Ascending aorta (tissue), 2 donors: ENCODE measurements around the gene MIDN. TPM values are rescaled to one million over a fixed set of nuclear protein-coding genes. Genes with fewer than 3 reads are reported as not detected.
A peak's percentile ranks its signal among the peaks of the same experiment; 100 is the strongest.

ENCODE experiments used
- DNase-seq, 2 donors: peaks; one replicate each; pipeline ENCODE4 v3.0.0-alpha.2; 2019; ENCODE audit warnings: low spot score in 2 of 2
- H3K27ac ChIP-seq, 2 donors: fragments of 200-600 bp; sonication (generic); one replicate each; pipeline ENCODE4 v1.5.1; 2016 to 2017; ENCODE audit warnings: mild to moderate bottlenecking in 1 of 2
- H3K27me3 ChIP-seq: fragments of 200-600 bp; sonication (generic); one replicate; pipeline ENCODE4 v1.5.1; 2017
- H3K36me3 ChIP-seq, 2 donors: fragments of 200-600 bp; sonication (generic); one replicate each; pipeline ENCODE4 v1.5.1; 2016
- H3K4me1 ChIP-seq, 2 donors: fragments of 200-600 bp; sonication (generic); one replicate each; pipeline ENCODE4 v1.5.1; 2016 to 2017; ENCODE audit warnings: mild to moderate bottlenecking in 1 of 2
- H3K4me3 ChIP-seq, 2 donors: fragments of 200-600 bp; sonication (generic); one replicate each; pipeline ENCODE4 v1.5.1; 2016 to 2017; ENCODE audit warnings: mild to moderate bottlenecking in 1 of 2
- H3K9me3 ChIP-seq, 2 donors: fragments of 200-600 bp; sonication (generic); one replicate each; pipeline ENCODE4 v1.5.1; 2016
- intact Hi-C: fragments of 100-400 bp; cut with DNase I; formaldehyde crosslinking; loops from one replicate; pipeline ENCODE4 v1.15.1; 2023
- total RNA-seq: library from RNA; depleted of rRNA; stranded (reverse); fragments of >200 nt; gene quantifications from one replicate; pipeline ENCODE4 v1.1.0, GENCODE V29; 2016
- TF ChIP-seq, protein P1 (sequence below), 3 experiments: fragments of 200-600 bp in 2 of 3; fragments of 450-650 bp in 1 of 3; sonication (generic) in 2 of 3; IDR thresholded peaks; one replicate each; pipeline ENCODE4 v1.5.1; 2016 to 2019; ENCODE audit warnings: antibody characterized with exemption in 3 of 3, mild to moderate bottlenecking in 1 of 3, moderate library complexity in 1 of 3

Gene MIDN
- total RNA-seq, 1 donor from 2014 or later: 307 TPM

DNA sequence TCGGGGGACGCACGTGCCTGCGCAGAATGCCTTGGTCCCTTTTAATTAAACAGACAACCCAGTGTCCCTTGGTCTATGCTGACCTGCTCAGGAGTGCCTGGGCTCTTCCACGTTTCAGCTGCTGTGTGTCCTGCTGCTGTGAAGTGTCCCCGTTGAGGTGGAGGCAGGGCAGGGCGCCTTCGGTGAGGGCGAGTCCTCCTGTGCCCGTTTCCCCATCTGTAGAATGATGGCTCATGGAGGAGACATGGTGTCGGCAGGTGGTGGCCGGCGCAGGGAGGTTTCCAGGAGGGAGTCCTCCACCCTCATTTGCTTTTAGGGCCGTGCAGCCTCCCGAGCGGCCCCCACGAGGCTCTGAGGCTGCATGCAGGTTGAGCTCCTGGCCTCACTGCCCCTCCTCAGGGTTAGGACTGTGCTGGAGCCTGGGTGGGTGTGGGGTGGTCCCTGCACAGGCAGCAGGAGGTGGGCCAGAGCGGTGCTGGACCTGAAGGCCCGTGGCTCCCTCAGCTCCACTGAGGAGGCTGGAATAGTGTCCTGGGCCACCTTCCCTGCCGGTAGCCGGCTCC, 34.0 kb upstream of the MIDN start:
- Histone ChIP-seq H3K4me3 (peak overlapping the region; percentile 38 to 49), H3K4me1 (peaks cover 23 to 66% of the 10 kb centered on the region in 2 donors)
- intact Hi-C loops: loop anchor here (10.0 kb wide), 1 partner anchor 290 kb away; the partner anchor contains the start of gene ARID3A

DNA sequence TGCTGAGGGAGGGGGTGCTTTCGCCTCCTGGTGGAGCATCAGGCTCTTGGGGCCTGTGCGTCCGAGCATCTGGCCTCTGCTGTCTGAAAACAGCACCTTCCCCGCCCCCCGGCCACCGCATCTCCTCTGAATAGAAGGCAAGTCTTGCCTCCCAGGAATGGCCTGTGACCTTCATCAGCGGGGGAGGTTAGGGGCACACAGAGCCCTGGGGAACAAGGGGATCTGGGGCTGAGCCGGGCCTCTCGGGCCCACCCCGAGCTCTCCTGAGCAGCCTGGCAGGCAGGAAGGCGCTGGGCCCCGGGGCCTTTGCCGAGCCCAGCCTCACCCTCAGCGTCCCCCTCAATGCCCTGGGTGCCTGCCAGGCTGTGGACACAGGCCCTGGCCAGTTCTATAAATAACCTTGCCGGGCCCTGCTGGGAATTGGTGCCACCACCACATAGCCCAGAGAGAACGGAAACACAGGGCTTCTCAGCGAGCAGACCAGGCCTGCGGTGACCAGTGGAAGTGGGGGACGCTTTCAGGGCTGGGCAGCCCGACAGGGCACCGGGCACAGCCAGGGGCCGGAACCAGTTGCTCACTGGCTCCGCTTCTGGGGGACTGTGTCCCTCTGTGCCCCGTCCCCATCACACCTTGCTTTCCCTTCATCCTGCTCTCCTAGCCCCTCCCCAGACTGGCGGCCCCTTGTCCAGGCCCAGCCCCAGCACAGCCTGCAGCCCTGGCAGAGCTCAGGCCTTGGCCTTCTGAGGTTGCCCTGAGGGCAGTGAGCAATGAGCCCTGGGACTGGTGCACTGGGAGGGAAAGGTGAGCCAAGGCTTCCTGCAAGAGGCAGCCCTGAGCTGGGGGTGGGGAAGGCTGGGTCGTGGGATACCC, 33.3 kb upstream of the MIDN start:
- peak overlapping the region; percentile 38 to 49 for H3K4me3 ChIP-seq
- intact Hi-C loops: loop anchor here (10.0 kb wide), 1 partner anchor 290 kb away; the partner anchor contains the start of gene ARID3A
- H3K9me3 ChIP-seq: no peaks in the 10 kb centered on the region
- peaks cover 23 to 60% of the 10 kb centered on the region in 2 donors for H3K4me1 ChIP-seq
- H3K36me3 ChIP-seq: peaks cover 3 to 13% of the 10 kb centered on the region in 2 donors
- H3K27me3 ChIP-seq: no peaks in the 10 kb centered on the region
- peak; percentile 41 to 92 for DNase-seq
- TF ChIP-seq, protein P1, sequence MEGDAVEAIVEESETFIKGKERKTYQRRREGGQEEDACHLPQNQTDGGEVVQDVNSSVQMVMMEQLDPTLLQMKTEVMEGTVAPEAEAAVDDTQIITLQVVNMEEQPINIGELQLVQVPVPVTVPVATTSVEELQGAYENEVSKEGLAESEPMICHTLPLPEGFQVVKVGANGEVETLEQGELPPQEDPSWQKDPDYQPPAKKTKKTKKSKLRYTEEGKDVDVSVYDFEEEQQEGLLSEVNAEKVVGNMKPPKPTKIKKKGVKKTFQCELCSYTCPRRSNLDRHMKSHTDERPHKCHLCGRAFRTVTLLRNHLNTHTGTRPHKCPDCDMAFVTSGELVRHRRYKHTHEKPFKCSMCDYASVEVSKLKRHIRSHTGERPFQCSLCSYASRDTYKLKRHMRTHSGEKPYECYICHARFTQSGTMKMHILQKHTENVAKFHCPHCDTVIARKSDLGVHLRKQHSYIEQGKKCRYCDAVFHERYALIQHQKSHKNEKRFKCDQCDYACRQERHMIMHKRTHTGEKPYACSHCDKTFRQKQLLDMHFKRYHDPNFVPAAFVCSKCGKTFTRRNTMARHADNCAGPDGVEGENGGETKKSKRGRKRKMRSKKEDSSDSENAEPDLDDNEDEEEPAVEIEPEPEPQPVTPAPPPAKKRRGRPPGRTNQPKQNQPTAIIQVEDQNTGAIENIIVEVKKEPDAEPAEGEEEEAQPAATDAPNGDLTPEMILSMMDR (IDR thresholded peaks at IDR 0.05): peak in 1 of 3 experiments; percentile 4
- peak overlapping the region; percentile 92 to 98 for H3K27ac ChIP-seq

More for the DNA sequence above, 34.0 kb upstream of the MIDN start:
- no peak for DNase-seq
- Histone ChIP-seq H3K27ac (peak overlapping the region; percentile 92 to 98), H3K36me3 (peaks cover 0 to 10% of the 10 kb centered on the region in 2 donors), H3K27me3 (no peaks in the 10 kb centered on the region), H3K9me3 (no peaks in the 10 kb centered on the region)
- TF ChIP-seq, protein P1 (IDR thresholded peaks at IDR 0.05): no peak

DNA sequence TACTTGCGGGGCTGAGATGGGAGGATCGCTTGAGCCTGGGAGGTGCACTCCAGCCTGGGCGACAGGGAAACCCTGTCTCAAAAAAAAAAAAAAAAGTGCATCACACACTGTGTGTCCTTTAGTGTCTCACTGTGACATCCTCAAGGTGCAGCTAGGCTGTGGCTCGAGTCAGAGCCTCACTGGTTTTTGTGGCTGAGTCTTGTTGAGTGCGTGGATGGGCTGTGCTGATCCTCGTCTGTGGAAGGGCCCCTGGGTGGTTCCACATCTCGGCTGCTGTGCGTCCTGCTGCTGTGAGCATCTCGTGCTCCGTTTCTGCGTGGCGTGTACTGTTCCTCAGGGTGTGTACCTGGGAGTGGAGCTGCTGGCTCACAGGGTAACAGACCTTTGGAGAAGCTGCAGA, 31.6 kb upstream of the MIDN start:
- TF ChIP-seq, protein P1 (IDR thresholded peaks at IDR 0.05): no peak
- H3K9me3 ChIP-seq: no peaks in the 10 kb centered on the region
- H3K4me3 ChIP-seq: no peak overlapping the region
- no peak for DNase-seq
- peaks cover 28 to 65% of the 10 kb centered on the region in 2 donors for H3K4me1 ChIP-seq
- H3K27me3 ChIP-seq: no peaks in the 10 kb centered on the region
- intact Hi-C loops: loop anchor here (10.0 kb wide), 1 partner anchor 292 kb away; the partner anchor contains the start of gene ARID3A
- peaks cover 18 to 19% of the 10 kb centered on the region in 2 donors for H3K36me3 ChIP-seq
- H3K27ac ChIP-seq: peak overlapping the region; percentile 92 to 98

- peaks cover 20% of the 10 kb centered on the region in 2 donors for H3K36me3 ChIP-seq
- no peak overlapping the region for H3K4me3 ChIP-seq
- no peaks in the 10 kb centered on the region for H3K27me3 ChIP-seq
- no peaks in the 10 kb centered on the region for H3K9me3 ChIP-seq
- intact Hi-C loops: loop anchor here (10.0 kb wide), 1 partner anchor 293 kb away; the partner anchor contains the start of gene ARID3A
- TF ChIP-seq, protein P1 (IDR thresholded peaks at IDR 0.05): no peak
- peaks cover 30 to 66% of the 10 kb centered on the region in 2 donors for H3K4me1 ChIP-seq
- no peak for DNase-seq
- H3K27ac ChIP-seq: peak overlapping the region; percentile 92 to 98
These were observed 31.0 kb upstream of the MIDN start for GRCh38 chr19:1217366-1217765.

GRCh38 chr19:1218751-1219567, 29.4 kb upstream of the MIDN start:
- no peak for DNase-seq
- Histone ChIP-seq H3K4me1 (peaks cover 25 to 58% of the 10 kb centered on the region in 2 donors), H3K27ac (peak overlapping the region; percentile 92 to 98), H3K36me3 (peaks cover 31 to 36% of the 10 kb centered on the region in 2 donors), H3K9me3 (no peaks in the 10 kb centered on the region), H3K27me3 (no peaks in the 10 kb centered on the region), H3K4me3 (no peak overlapping the region)
- TF ChIP-seq, protein P1 (IDR thresholded peaks at IDR 0.05): no peak
- intact Hi-C loops: loop anchor here (10.0 kb wide), 1 partner anchor 294 kb away; the partner anchor contains the start of gene ARID3A
